T-helper 1 cell (primary cell): Measurements from ENCODE around the gene CYP2C18.
"Not testable (repeated sequence)": the region's sequence is repeated elsewhere in the genome, so short reads cannot be mapped to it uniquely, and the experiment has no call there.

Source experiments
- DNase-seq, 5 donors: peaks; one replicate each; pipeline ENCODE4 v3.0.0-alpha.2; 2012 to 2020

The CYP2C18 gene

GRCh38 chr10:94747838-94748237, 64.3 kb downstream of the CYP2C18 start:
- DNase-seq = no peak

- DNase-seq = no peak
Measured at GRCh38 chr10:94757916-94758315, 74.4 kb downstream of the CYP2C18 start.

GRCh38 chr10:94760586-94761178, 77.2 kb downstream of the CYP2C18 start:
- DNase-seq = no peak

- no peak for DNase-seq
Measured at GRCh38 chr10:94762393-94762792, 78.9 kb downstream of the CYP2C18 start, which contains the start of gene CYP2C19. Gene CYP2C19 (plus strand): TSS chr10:94762681. CDS start chr10:94762706, 25 bp downstream.

DNA sequence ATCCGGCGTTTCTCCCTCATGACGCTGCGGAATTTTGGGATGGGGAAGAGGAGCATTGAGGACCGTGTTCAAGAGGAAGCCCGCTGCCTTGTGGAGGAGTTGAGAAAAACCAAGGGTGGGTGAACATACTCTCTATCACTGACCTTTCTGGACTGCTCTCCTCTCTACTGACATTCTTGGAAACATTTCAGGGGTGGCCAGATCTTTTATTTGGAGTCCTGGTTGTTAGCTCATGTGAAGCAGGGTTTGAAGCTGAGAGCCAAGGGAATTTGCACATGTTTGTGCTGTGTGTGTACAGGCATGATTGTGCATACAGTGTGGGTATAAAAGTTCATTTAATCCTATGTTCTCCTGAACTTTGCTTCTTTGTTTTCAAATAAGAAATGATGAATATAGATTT, 91.9 kb downstream of the CYP2C18 start:
- DNase-seq = not testable (repeated sequence)

GRCh38 chr10:94777886-94778458, 94.4 kb downstream of the CYP2C18 start:
- no peak for DNase-seq

DNA sequence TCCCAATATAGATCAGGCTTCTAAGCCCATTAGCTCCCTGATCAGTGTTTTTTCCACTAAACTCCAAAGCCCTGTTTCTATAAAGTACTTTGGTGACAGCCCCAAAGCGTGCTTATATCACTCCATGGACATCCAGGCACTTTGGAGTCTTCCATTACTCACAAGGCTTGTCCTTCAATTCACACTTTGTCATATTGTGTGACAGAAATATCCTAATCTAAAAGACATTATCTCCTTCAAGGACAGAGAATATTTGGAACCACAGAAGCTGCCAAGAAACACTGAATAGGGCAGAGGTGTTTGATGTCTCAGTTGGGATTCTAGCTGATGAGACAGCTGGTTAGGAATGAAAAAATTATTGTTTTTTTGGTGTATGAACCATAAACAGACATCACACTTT, 97.3 kb downstream of the CYP2C18 start:
- no peak for DNase-seq

- DNase-seq = no peak
Measured at GRCh38 chr10:94784256-94784655, 100.7 kb downstream of the CYP2C18 start.

DNA sequence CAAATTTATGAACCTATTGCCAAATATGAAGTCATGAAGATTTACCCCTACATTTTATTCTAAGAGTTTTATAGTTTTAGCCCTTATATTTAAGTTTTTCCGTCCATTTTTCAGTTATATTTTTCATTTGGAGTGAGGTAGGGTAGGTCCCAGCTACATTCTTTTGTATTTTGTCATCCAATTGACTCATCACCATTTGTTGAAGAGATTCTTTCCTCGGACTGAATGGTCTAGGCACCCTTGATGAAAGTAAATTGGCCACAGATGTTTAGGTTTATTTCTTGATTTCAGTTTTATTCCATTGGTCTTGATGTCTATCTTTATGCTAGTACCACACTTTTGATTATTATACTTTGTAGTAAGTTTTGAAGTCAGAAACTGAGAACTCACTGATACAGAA, 101.7 kb downstream of the CYP2C18 start:
- DNase-seq = no peak
